Esophagus muscularis mucosa (tissue), 3 donors: ENCODE measurements around the gene NRXN2.

Source experiments
- POLR2AphosphoS5 ChIP-seq, 2 donors: sonication (generic); formaldehyde crosslinking; IDR thresholded peaks; one replicate each; pipeline ENCODE4 v1.6.1; 2017; ENCODE audit warnings: antibody characterized with exemption in 2 of 2
- TF ChIP-seq, protein P1 (sequence below), 3 experiments: fragments of 200-600 bp in 2 of 3; fragments of 450-650 bp in 1 of 3; sonication (generic) in 2 of 3; IDR thresholded peaks; one replicate each; pipeline ENCODE4 v1.5.1; 2017 to 2019; ENCODE audit warnings: antibody characterized with exemption in 3 of 3, mild to moderate bottlenecking in 2 of 3, moderate library complexity in 1 of 3

DNA sequence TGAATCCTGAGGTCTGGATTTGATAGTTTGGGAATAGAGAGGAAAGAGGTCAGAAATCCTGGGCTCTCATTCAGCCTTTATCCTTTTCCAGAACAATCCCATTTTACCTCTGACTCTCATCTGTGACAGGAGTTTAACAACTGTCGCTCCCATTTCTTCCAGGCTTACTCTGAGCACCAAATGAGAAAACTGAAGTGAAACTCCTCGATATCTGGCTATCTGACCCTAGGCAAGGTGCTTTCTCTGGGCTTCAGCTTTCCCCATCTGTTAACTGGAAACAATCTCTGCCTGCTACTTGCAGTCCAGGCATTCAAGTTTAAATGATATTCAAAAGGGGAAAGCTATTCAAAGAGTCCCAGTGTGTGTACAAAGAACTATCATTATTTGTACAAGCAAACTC, 50.1 kb downstream of the NRXN2 start:
- TF ChIP-seq POLR2AphosphoS5 (IDR thresholded peaks at IDR 0.05) = no peak
- TF ChIP-seq, protein P1, sequence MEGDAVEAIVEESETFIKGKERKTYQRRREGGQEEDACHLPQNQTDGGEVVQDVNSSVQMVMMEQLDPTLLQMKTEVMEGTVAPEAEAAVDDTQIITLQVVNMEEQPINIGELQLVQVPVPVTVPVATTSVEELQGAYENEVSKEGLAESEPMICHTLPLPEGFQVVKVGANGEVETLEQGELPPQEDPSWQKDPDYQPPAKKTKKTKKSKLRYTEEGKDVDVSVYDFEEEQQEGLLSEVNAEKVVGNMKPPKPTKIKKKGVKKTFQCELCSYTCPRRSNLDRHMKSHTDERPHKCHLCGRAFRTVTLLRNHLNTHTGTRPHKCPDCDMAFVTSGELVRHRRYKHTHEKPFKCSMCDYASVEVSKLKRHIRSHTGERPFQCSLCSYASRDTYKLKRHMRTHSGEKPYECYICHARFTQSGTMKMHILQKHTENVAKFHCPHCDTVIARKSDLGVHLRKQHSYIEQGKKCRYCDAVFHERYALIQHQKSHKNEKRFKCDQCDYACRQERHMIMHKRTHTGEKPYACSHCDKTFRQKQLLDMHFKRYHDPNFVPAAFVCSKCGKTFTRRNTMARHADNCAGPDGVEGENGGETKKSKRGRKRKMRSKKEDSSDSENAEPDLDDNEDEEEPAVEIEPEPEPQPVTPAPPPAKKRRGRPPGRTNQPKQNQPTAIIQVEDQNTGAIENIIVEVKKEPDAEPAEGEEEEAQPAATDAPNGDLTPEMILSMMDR (IDR thresholded peaks at IDR 0.05) = no peak
